SU-DHL-6 (cell line): ENCODE data around the gene GSDME.

Source experiments
- H2AFZ ChIP-seq: fragments of 200-600 bp; sonication (generic); 2 replicates; pipeline ENCODE4 v1.6.1; 2014; ENCODE audit warnings: low read depth, mild to moderate bottlenecking, moderate library complexity, mixed read lengths, antibody characterized with exemption, low read length; ENCODE audit not compliant: severe bottlenecking
- H3F3A ChIP-seq: fragments of 200-600 bp; shearing (Covaris generic); 2 replicates; pipeline ENCODE4 v1.6.0; 2016; ENCODE audit warnings: antibody characterized with exemption, mild to moderate bottlenecking; ENCODE audit not compliant: insufficient read depth
- H3K27ac ChIP-seq: fragments of 200-600 bp; sonication (generic); 2 replicates; pipeline ENCODE4 v1.5.1; 2016; ENCODE audit warnings: low read depth, mild to moderate bottlenecking, low read length, moderate library complexity, mixed read lengths
- H3K27me3 ChIP-seq: fragments of 200-600 bp; sonication (generic), shearing (Covaris generic); 2 replicates; pipeline ENCODE4 v1.6.0; 2014; ENCODE audit warnings: mild to moderate bottlenecking, low read length
- H3K36me3 ChIP-seq: fragments of 200-600 bp; sonication (generic); 2 replicates; pipeline ENCODE4 v1.6.1; 2014; ENCODE audit warnings: mild to moderate bottlenecking, low read length, mixed read lengths
- H3K4me2 ChIP-seq: fragments of 300-600, 200-600 bp; shearing (Covaris generic), sonication (generic); 2 replicates; pipeline ENCODE4 v1.6.0; 2014; ENCODE audit warnings: low read length, low read depth, mild to moderate bottlenecking; ENCODE audit not compliant: poor library complexity, severe bottlenecking
- H3K4me3 ChIP-seq: fragments of 200-600 bp; sonication (generic); 2 replicates; pipeline ENCODE4 v1.5.1; 2014; ENCODE audit warnings: antibody characterized with exemption, low read length, mild to moderate bottlenecking, mixed read lengths; ENCODE audit not compliant: insufficient read depth, poor library complexity, severe bottlenecking
- H3K79me2 ChIP-seq: fragments of 200-600 bp; sonication (generic); 2 replicates; pipeline ENCODE4 v1.6.1; 2014; ENCODE audit warnings: mild to moderate bottlenecking, low read length, moderate library complexity; ENCODE audit not compliant: insufficient read depth
- H3K9ac ChIP-seq: fragments of 200-600 bp; sonication (generic); 2 replicates; pipeline ENCODE4 v1.7.0; 2014; ENCODE audit warnings: mild to moderate bottlenecking, low read length
- H3K9me2 ChIP-seq: fragments of 200-600 bp; sonication (generic); replicated peaks from 2 replicates; pipeline ENCODE4 v1.6.1; 2014; ENCODE audit warnings: low read length; ENCODE audit not compliant: insufficient read depth
- H3K9me3 ChIP-seq: fragments of 200-600 bp; sonication (generic); 2 replicates; pipeline ENCODE4 v1.6.1; 2014; ENCODE audit warnings: low read length, mixed read lengths; ENCODE audit not compliant: insufficient read depth
- H4K20me1 ChIP-seq: fragments of 200-600 bp; sonication (generic); 2 replicates; pipeline ENCODE4 v1.6.1; 2014; ENCODE audit warnings: low read depth, mild to moderate bottlenecking, antibody characterized with exemption, low read length, moderate library complexity, mixed read lengths
- CTCF ChIP-seq: fragments of 200-600 bp; sonication (generic); IDR thresholded peaks from one replicate; pipeline ENCODE4 v1.5.1; 2017; ENCODE audit warnings: antibody characterized with exemption, mild to moderate bottlenecking, low read length, moderate library complexity; ENCODE audit not compliant: insufficient read depth, poor library complexity, severe bottlenecking
- EZH2phosphoT487 ChIP-seq: fragments of 200-600 bp; sonication (generic), shearing (Covaris generic); conservative IDR thresholded peaks from 2 replicates; pipeline ENCODE4 v1.6.1; 2018; ENCODE audit warnings: mild to moderate bottlenecking, antibody characterized with exemption, low read length, moderate library complexity, mixed read lengths

Gene GSDME

GRCh38 chr7:24665564-24666294 lies 91.5 kb downstream of the GSDME start:
- Histone ChIP-seq H4K20me1 (no peaks in the 10 kb centered on the region), H3F3A (peaks cover 14% of the 10 kb centered on the region; the same call in 1 of the 2 replicates), H3K9me3 (no peaks in the 10 kb centered on the region), H3K79me2 (no peaks in the 10 kb centered on the region), H2AFZ (no peak overlapping the region), H3K4me3 (no peak overlapping the region), H3K27me3 (no peaks in the 10 kb centered on the region), H3K4me2 (no peak overlapping the region), H3K9ac (no peak overlapping the region), H3K27ac (no peak overlapping the region), H3K9me2 (no peaks in the 10 kb centered on the region), H3K36me3 (peaks cover 9% of the 10 kb centered on the region; the same call in 1 of the 2 replicates)
- TF ChIP-seq CTCF: peak; percentile 71
- TF ChIP-seq EZH2phosphoT487: no peak

GRCh38 chr7:24660546-24660945 lies 96.7 kb downstream of the GSDME start:
- H3K4me3 ChIP-seq: no peak overlapping the region
- peaks cover 14% of the 10 kb centered on the region; the same call in 1 of the 2 replicates for H3F3A ChIP-seq
- H3K9me3 ChIP-seq: no peaks in the 10 kb centered on the region
- H4K20me1 ChIP-seq: no peaks in the 10 kb centered on the region
- H3K9ac ChIP-seq: no peak overlapping the region
- no peaks in the 10 kb centered on the region for H3K27me3 ChIP-seq
- H3K4me2 ChIP-seq: no peak overlapping the region
- peaks cover 7% of the 10 kb centered on the region; the same call in 1 of the 2 replicates for H3K36me3 ChIP-seq
- H3K79me2 ChIP-seq: no peaks in the 10 kb centered on the region; the same call in 1 of the 2 replicates
- no peak overlapping the region for H3K27ac ChIP-seq
- TF ChIP-seq CTCF (no peak), EZH2phosphoT487 (no peak)
- H2AFZ ChIP-seq: no peak overlapping the region
- no peaks in the 10 kb centered on the region for H3K9me2 ChIP-seq

GRCh38 chr7:24659505-24659904 lies 97.8 kb downstream of the GSDME start:
- TF ChIP-seq EZH2phosphoT487: no peak
- TF ChIP-seq CTCF: no peak
- H2AFZ ChIP-seq: no peak overlapping the region
- no peaks in the 10 kb centered on the region for H3K9me3 ChIP-seq
- no peak overlapping the region for H3K9ac ChIP-seq
- no peaks in the 10 kb centered on the region for H3K9me2 ChIP-seq
- peaks cover 7% of the 10 kb centered on the region; the same call in 1 of the 2 replicates for H3K36me3 ChIP-seq
- no peak overlapping the region for H3K4me3 ChIP-seq
- no peak overlapping the region for H3K4me2 ChIP-seq
- peaks cover 8% of the 10 kb centered on the region; the same call in 1 of the 2 replicates for H3F3A ChIP-seq
- H4K20me1 ChIP-seq: no peaks in the 10 kb centered on the region
- H3K27me3 ChIP-seq: no peaks in the 10 kb centered on the region
- H3K27ac ChIP-seq: no peak overlapping the region
- no peaks in the 10 kb centered on the region; the same call in 1 of the 2 replicates for H3K79me2 ChIP-seq
